Stimulated activated effector memory CD8-positive, alpha-beta T cell treated with anti-CD3 and anti-CD28 coated beads, Interleukin-12 subunit alpha, Interleukin-12 subunit beta, amount 100 ng/mL, for 72 hours (primary cell): ENCODE results near the gene AP4M1.

Experiments used
- ATAC-seq: fragments of 150-1000 bp; cut with Tn5 transposase; 2 replicates; pipeline ENCODE4 v1.10.0; 2021
- DNase-seq, 2 donors: peaks; one replicate each; pipeline ENCODE4 v3.0.0; 2021 to 2022; ENCODE audit warnings: low spot score in 2 of 2
- H3K27ac Mint-ChIP-seq: one replicate; pipeline ENCODE4 v1.8.0; 2022; ENCODE audit warnings: mild to moderate bottlenecking, mixed read lengths
- H3K36me3 Mint-ChIP-seq: one replicate; pipeline ENCODE4 v1.8.0; 2022; ENCODE audit warnings: mild to moderate bottlenecking, mixed read lengths
- H3K4me1 Mint-ChIP-seq: one replicate; pipeline ENCODE4 v1.8.0; 2022; ENCODE audit warnings: mixed read lengths
- H3K4me3 Mint-ChIP-seq: one replicate; pipeline ENCODE4 v1.8.0; 2022; ENCODE audit warnings: mild to moderate bottlenecking, mixed read lengths
- H3K9me3 Mint-ChIP-seq: one replicate; pipeline ENCODE4 v1.8.0; 2022; ENCODE audit warnings: mixed read lengths

AP4M1 gene

DNA sequence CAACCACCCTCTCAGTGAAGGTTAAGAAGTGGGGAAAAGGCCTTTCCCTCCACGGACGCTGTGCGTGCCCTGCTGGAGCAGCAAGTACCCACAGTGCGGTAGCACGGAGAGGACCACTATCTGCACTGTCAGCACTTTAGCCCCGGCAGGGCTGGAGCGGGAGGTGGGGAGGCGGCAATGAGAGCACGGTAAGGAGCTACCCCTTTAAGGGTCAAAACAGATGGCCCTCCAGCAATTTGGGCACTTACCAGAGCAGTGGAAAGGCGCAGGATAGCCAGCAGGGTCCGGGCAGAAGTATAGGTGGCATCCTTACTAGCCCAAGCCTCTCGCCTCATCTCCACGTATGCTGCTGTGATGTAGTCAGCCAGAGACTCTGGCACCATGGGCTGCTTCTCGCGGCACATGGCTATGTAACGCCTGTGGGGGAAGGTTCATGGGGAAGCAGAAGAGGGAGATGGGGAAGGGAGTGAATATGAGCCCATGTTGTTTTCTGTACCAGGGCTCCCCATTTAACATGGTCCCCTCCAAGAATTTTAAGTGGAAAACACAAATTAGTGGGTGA lies 7.4 kb upstream of the AP4M1 start:
- Mint-ChIP-seq H3K9me3 (no peaks in the 10 kb centered on the region), H3K27ac (peak overlapping the region; percentile 67), H3K36me3 (peaks cover 100% of the 10 kb centered on the region), H3K4me1 (peaks cover 61% of the 10 kb centered on the region), H3K4me3 (no peak overlapping the region)
- DNase-seq (no peak), ATAC-seq (no peak)

GRCh38 chr7:100095289-100095688 lies 6.2 kb upstream of the AP4M1 start:
- peaks cover 61% of the 10 kb centered on the region for H3K4me1 Mint-ChIP-seq
- peak overlapping the region; percentile 80 for H3K27ac Mint-ChIP-seq
- no peaks in the 10 kb centered on the region for H3K9me3 Mint-ChIP-seq
- ATAC-seq = no peak
- DNase-seq = no peak
- no peak overlapping the region for H3K4me3 Mint-ChIP-seq
- peaks cover 100% of the 10 kb centered on the region for H3K36me3 Mint-ChIP-seq

DNA sequence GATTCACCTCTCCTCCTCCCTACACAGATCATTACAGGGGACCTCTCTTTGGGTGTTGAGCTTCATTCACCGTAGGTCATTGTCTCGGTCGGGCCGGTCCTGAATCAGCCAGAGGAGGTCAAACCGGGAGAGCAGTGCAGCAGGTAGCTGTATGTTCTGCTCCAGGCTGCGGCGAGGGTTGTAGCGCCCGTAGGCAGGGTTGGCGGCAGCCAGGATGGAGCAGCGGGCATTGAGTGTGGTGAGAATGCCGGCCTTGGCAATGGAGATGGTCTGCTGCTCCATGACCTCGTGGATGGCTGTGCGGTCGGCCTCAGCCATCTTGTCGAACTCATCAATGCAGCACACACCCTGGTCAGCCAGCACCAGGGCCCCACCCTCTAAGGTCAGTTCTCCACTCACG lies 5.7 kb upstream of the AP4M1 start:
- DNase-seq (no peak), ATAC-seq (no peak)
- H3K4me3 Mint-ChIP-seq = no peak overlapping the region
- peaks cover 56% of the 10 kb centered on the region for H3K4me1 Mint-ChIP-seq
- no peaks in the 10 kb centered on the region for H3K9me3 Mint-ChIP-seq
- peaks cover 100% of the 10 kb centered on the region for H3K36me3 Mint-ChIP-seq
- peak overlapping the region; percentile 80 for H3K27ac Mint-ChIP-seq

DNA sequence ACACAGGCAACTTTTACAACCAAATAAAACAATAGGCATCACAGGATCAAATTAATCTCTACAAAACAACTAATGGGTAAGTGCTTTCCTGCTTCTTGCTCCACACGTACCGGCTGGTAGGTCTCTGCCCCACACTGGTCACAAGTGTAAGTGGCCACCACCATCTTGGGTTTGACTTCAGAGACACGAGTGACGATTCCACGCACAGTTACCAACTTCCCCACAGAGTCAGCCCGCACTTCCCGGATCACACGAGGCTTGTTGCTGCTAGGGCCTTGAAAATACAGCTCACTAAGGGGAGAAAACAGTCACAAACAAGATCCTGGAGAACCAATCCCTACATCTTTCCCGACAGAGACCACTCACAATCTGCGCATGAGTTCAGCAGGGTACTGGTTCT lies 2.5 kb upstream of the AP4M1 start:
- Mint-ChIP-seq H3K4me1 (peaks cover 57% of the 10 kb centered on the region), H3K36me3 (peaks cover 92% of the 10 kb centered on the region), H3K9me3 (no peaks in the 10 kb centered on the region)

GRCh38 chr7:100099452-100099851 lies 2.0 kb upstream of the AP4M1 start:
- H3K27ac Mint-ChIP-seq = peak overlapping the region; percentile 98
- H3K4me1 Mint-ChIP-seq = peaks cover 56% of the 10 kb centered on the region
- ATAC-seq (no peak), DNase-seq (no peak)
- peak overlapping the region; percentile 90 for H3K4me3 Mint-ChIP-seq
- H3K36me3 Mint-ChIP-seq = peaks cover 90% of the 10 kb centered on the region
- H3K9me3 Mint-ChIP-seq = no peaks in the 10 kb centered on the region

More for the DNA sequence above, 2.5 kb upstream of the AP4M1 start:
- ATAC-seq (no peak), DNase-seq (no peak)
- H3K27ac Mint-ChIP-seq = peak overlapping the region; percentile 98
- peak overlapping the region; percentile 90 for H3K4me3 Mint-ChIP-seq

DNA sequence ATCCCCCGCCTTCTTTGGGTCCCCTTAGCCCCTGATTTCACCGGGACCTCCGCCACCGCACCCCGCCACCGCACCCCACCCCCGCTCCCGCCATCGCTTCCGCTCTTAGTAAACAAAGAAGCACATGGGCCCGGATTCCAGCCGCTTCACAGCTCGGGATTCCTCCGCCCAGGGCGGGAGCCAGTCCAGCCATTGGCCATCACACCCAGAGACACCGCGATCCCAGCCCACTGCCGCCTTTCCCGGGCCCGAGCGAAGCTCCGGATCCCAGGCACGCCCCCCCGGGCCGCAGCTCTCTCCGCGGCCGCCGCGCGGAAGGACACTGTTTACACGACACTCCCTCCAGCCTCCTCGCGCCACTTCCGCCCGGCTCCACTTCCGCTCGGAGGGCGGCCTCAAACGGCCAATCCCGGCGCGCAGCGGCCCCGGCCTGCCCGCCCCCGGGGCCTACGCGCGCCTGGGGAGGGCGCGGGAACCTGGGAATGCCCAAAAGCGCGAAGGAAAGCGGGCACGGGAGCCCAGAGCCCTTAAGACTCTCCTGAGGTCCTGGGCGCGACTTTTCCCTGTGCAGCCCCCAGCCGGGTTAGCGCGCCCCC lies 925 bp upstream of the AP4M1 start:
- Mint-ChIP-seq H3K4me3 (peak overlapping the region; percentile 90), H3K4me1 (peaks cover 51% of the 10 kb centered on the region), H3K27ac (peak overlapping the region; percentile 98), H3K36me3 (peaks cover 84% of the 10 kb centered on the region), H3K9me3 (no peaks in the 10 kb centered on the region)
- DNase-seq (peak; percentile 85 to 92), ATAC-seq (peak; percentile 86)

- Mint-ChIP-seq H3K9me3 (no peaks in the 10 kb centered on the region), H3K36me3 (peaks cover 74% of the 10 kb centered on the region), H3K4me3 (peak overlapping the region; percentile 90), H3K4me1 (peaks cover 35% of the 10 kb centered on the region), H3K27ac (peak overlapping the region; percentile 98)
- DNase-seq = no peak
- ATAC-seq = no peak
These were observed 1.8 kb downstream of the AP4M1 start for GRCh38 chr7:100102950-100103840.

- Mint-ChIP-seq H3K4me1 (peaks cover 15% of the 10 kb centered on the region), H3K27ac (no peak overlapping the region), H3K4me3 (no peak overlapping the region), H3K36me3 (peaks cover 74% of the 10 kb centered on the region), H3K9me3 (no peaks in the 10 kb centered on the region)
- DNase-seq (no peak), ATAC-seq (no peak)
These were observed 4.1 kb downstream of the AP4M1 start for GRCh38 chr7:100105534-100105933.

GRCh38 chr7:100106633-100107032 lies 5.2 kb downstream of the AP4M1 start:
- H3K9me3 Mint-ChIP-seq = no peaks in the 10 kb centered on the region
- ATAC-seq = no peak
- no peak for DNase-seq
- peaks cover 74% of the 10 kb centered on the region for H3K36me3 Mint-ChIP-seq
- H3K4me1 Mint-ChIP-seq = peaks cover 15% of the 10 kb centered on the region
- H3K27ac Mint-ChIP-seq = peak overlapping the region; percentile 14
- no peak overlapping the region for H3K4me3 Mint-ChIP-seq

- H3K4me3 Mint-ChIP-seq = no peak overlapping the region
- DNase-seq (no peak), ATAC-seq (peak; percentile 12)
- peaks cover 14% of the 10 kb centered on the region for H3K4me1 Mint-ChIP-seq
- H3K36me3 Mint-ChIP-seq = peaks cover 77% of the 10 kb centered on the region
- H3K9me3 Mint-ChIP-seq = no peaks in the 10 kb centered on the region
- H3K27ac Mint-ChIP-seq = peak overlapping the region; percentile 14
These were observed 5.8 kb downstream of the AP4M1 start for GRCh38 chr7:100107125-100107737.

DNA sequence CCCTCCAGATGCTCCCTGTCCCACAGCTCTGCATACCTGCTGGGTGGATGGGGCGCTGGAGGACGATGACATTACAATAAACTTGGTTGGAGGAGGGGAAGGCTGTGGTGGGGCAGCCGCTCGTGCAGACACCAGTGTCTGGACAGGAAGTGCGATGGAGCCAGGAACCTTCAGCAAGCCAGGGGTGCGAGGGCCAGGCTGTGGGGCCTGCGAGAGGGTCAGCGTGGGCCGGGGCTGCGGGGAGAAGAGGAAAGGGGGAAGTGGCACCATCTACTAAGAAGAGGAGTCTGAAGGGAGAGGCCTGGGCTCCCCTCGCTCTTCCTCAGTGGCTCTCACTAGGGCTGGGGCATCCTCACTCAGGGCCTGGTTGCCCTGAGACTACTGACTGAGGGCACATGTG lies 6.4 kb downstream of the AP4M1 start:
- Mint-ChIP-seq H3K9me3 (no peaks in the 10 kb centered on the region), H3K4me1 (peaks cover 8% of the 10 kb centered on the region), H3K36me3 (peaks cover 77% of the 10 kb centered on the region), H3K27ac (no peak overlapping the region), H3K4me3 (no peak overlapping the region)
- no peak for ATAC-seq
- no peak for DNase-seq

DNA sequence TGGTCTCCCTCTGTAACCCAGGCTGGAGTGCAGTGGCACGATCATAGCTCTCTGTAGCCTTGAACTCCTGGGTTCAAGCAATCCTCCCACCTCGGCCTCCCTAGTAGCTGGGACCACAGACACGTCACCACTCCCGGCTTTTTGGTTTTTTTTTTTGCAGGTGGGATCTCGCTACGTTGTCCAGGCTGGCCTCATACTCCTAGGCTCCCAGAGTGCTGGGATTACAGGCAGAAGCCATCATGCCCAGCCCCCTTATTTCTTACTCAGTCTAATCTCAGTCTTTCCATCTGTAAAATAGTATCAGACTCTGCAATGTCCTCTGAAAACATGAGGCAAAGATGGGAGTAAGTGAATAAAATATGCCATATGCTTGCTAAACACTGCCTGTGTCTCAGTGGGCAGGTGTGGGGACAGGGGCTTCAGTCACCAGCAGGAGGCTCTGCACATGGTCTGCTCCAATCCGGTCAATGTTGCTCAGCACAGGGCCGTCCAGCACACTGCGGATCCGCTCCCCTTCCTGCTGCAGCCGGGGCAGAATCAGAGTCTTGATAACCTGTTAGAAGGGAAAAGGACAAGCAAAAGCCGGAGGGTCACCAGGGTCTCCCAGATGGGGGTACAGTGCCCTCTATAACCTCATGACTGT lies 8.2 kb downstream of the AP4M1 start:
- Mint-ChIP-seq H3K4me3 (no peak overlapping the region), H3K9me3 (no peaks in the 10 kb centered on the region), H3K27ac (no peak overlapping the region), H3K36me3 (peaks cover 79% of the 10 kb centered on the region), H3K4me1 (no peaks in the 10 kb centered on the region)
- ATAC-seq (no peak), DNase-seq (no peak)

- no peaks in the 10 kb centered on the region for H3K9me3 Mint-ChIP-seq
These were observed 9.7 kb downstream of the AP4M1 start for GRCh38 chr7:100111156-100111555.

GRCh38 chr7:100111914-100112313 lies 10.5 kb downstream of the AP4M1 start:
- DNase-seq (no peak), ATAC-seq (no peak)
- Mint-ChIP-seq H3K27ac (no peak overlapping the region), H3K4me1 (peaks cover 6% of the 10 kb centered on the region), H3K9me3 (no peaks in the 10 kb centered on the region), H3K4me3 (no peak overlapping the region), H3K36me3 (peaks cover 72% of the 10 kb centered on the region)

More at GRCh38 chr7:100111156-100111555, 9.7 kb downstream of the AP4M1 start:
- Mint-ChIP-seq H3K36me3 (peaks cover 76% of the 10 kb centered on the region), H3K27ac (no peak overlapping the region), H3K4me1 (no peaks in the 10 kb centered on the region), H3K4me3 (no peak overlapping the region)
- DNase-seq (no peak), ATAC-seq (no peak)

DNA sequence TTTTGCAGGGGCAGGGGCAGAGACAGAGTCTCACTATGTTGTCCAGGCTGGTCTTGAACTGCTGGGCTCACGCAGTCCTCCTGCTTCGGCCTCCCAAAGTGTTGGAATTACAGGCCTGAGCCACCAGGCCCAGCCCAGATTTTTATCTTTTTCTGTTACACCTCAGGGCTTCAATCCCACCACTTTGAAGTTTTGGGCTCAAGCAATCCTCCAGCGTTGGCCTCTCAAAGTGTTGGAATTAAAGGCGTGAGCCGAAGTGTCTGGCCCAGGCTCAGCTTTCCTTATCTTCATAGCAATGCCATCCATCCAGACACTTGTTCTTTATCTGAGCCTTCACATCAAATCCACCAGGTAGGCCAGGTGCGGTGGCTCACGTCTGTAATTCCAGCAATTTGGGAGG lies 13.6 kb downstream of the AP4M1 start:
- DNase-seq (no peak), ATAC-seq (no peak)
- Mint-ChIP-seq H3K9me3 (no peaks in the 10 kb centered on the region), H3K4me1 (peaks cover 19% of the 10 kb centered on the region), H3K27ac (no peak overlapping the region), H3K36me3 (peaks cover 56% of the 10 kb centered on the region), H3K4me3 (no peak overlapping the region)
